T-helper 1 cell treated with Interleukin-12 subunit alpha and Interleukin-12 subunit beta and Interleukin-4 antibody, amounts not matched to agents 30 ng/mL and 1 ng/mL, for 36 hours (primary cell): Measurements from ENCODE around the gene CLPX. TPM values are rescaled to one million over a fixed set of nuclear protein-coding genes. Genes with fewer than 3 reads are reported as not detected.

ENCODE experiments used
- intact Hi-C: fragments of 100-400 bp; cut with micrococcal nuclease; formaldehyde crosslinking; loops from one replicate; pipeline ENCODE4 v1.15.1; 2024
- total RNA-seq: library from RNA; stranded (reverse); gene quantifications from 2 replicates; pipeline ENCODE4 v1.2.3, GENCODE V29; 2022

CLPX gene
- total RNA-seq, 1 donor from 2014 or later = 45.0 TPM

DNA sequence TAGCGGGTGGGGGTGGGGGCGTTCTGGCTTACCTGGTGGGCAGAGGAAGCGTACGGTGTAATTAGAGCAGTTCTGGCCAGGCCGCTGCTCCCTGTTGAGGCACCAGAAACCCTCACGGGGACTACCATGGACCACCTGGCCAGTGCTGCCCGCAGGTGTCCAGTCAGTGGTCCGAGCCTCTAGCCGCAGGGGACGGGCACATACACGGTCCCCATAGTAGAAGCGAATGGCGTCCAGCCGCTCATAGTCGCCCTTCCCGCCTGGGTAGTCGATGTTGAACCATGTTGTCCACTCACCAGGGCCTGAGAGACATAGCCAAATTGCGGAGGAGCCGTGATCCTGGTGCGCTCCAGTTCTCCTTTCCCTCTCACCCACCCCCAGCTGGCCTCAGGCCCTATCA is 21.6 kb upstream of the CLPX start:
- intact Hi-C loops = no loop called here

DNA sequence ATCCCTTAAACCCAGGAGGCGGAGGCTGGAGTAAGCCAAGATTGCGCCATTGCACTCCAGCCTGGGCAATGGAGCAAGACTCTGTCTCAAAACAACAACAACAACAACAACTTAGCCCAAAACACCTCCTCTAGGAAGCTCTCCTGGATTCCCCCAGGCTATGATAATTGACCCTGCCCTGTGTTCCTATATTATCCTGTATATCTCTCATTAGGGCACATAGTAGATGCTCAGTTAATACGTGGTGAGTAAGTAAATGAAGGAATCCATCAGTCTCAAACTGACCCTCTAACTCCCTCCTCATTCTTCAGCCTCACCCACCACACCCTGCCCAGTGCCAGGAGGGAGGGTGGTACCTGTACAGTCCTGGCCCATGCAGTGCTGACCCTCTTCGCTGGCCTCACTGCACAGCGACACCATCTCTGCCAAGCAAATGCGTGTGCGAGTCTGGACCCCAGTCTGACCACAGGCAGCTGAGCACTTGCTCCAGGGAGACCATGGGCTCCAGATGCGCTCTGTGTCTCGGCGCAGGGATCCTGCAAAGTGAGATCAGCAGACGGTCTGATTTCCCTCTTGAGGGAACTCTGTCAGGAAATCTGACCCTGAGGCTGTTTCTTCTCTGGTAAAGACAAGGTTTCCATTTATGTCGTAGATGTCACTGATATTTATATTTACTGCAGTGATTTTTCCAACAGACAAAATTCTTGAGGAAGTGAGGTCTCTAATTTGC is 20.0 kb upstream of the CLPX start:
- intact Hi-C loops = no loop called here

DNA sequence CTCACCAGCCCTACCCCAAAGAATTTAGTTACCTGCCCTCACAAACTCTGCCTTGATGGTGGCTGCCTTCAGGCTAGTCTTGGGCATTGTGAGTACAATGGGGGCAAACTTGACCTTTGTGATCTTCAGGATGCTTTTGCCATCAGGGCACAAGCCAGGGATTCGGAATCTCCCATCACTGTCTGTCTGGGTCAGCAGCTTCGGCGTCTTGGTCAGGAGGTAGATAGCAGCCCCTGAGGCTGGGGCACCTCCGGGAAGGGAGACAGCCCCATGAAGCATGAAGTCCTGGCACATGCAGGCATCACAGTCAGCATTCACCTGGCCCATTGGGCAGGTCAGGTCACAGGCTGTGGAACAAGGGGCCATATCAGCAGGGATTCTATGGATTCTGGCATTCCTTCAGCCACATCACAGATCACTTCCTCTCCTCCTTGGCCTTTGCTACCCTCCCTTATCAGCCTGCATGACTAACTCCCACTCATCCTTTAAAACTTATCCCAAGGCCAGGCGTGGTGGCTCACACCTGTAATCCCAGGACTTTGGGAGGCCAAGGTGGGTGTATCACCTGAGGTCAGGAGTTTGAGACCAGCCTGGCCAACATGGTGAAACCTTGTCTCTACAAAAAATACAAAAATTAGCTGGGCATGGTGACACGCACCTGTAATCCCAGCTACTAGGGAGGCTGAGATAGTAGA is 19.2 kb upstream of the CLPX start:
- intact Hi-C loops = no loop called here

DNA sequence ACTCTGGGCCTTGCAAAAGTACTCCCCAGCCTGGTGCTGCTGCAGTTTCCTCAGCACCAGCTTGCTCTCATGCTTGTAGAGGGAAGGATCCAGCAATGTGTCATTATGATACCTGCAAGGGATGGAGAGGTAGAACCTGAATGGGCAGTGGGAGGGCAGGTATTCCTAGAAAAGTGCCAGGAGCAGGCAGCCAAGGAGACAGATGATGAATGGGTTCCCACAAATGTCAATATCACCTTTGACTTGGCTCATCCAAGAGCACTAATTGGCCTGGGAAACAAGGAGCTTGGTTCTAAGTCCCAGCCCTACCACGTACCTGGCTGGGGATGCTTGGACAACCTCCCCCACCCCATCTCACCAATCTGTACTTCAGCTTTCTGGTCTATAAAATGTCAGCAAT is 16.8 kb upstream of the CLPX start:
- intact Hi-C loops = no loop called here

DNA sequence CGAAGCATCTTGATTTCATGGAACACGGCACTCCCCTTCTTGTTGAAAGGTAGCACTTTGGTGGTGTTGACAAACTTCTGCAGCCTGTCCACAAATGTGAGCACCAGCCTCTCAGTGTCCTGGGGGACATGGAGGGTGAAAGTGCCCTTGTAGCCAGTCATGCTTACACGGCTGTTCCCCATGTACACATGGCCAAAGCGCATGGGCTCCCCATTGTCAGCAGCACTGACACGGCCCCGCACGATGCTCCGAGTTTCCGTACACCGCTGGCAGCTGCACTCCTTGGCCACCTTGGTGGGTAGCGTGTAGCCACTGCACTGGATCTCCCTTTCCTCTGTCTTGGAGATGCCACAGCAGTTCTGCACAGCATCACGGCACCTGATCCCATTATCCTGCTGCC is 13.4 kb upstream of the CLPX start:
- intact Hi-C loops = no loop called here

DNA sequence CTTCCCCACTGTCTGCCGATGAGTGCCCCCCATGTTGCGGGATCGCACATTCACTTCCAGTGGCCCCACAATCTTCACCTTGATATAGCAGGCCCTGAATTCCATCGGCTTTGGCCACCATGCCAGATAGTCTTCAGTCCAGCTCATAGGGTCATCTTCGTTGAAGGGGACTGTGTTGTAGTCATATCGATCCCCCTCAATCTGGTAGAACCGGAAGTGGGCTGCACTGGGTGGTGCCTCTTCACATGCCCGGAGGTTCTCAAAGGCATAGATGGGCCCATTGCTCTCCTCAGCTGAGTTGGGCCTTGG is 12.1 kb upstream of the CLPX start:
- intact Hi-C loops = no loop called here

DNA sequence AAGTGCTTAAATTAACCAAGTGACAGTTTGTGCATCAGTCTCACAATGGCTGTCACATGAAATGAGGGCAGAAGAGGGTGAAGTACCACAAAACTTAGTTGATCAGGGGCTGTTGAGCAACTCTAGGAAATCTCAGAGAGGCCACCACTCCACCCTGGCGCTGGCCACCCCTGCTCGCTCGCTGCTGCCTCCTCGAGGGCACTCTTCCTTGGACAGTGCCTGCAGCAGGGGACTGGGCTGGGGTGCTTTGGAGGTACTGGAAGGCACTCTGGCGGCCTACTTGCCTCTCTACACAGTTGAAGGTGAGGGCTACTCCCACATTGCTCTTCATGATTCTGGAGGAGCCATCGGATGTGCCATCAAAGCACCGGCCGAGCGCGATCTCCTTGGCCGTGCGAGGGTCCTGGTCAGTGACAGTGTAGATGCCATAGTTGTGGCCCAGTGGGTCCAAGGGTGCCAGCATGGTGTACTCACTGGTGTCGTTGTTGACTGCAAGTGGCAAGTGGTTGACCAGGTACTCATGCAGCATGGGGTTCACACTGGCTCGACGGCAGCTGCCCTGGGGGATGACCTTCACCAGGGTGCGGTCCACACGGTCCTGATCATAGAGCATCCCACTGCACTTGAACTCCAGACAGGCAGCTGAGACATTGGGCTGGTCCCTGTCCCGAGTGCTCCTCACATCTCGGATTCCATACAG is 11.6 kb upstream of the CLPX start:
- intact Hi-C loops = no loop called here

DNA sequence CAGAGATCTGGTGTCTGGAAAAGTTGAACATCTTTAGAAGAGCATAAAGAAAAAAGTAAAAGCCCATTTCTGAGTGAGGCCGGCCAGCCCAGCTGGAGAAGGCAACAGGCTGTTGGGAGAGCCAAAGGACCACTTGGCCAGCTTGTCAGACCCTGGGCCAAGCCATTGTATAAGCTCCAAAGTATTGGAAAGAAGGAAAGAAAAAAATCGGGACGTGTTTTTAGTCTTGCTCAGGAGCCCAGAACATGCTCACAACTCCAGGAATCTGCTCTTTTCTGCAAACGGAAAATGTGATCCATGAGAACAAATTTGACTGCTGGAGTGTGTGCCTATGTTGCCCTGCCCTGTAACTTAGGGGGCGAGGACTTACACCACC is 10.4 kb upstream of the CLPX start:
- intact Hi-C loops = no loop called here

DNA sequence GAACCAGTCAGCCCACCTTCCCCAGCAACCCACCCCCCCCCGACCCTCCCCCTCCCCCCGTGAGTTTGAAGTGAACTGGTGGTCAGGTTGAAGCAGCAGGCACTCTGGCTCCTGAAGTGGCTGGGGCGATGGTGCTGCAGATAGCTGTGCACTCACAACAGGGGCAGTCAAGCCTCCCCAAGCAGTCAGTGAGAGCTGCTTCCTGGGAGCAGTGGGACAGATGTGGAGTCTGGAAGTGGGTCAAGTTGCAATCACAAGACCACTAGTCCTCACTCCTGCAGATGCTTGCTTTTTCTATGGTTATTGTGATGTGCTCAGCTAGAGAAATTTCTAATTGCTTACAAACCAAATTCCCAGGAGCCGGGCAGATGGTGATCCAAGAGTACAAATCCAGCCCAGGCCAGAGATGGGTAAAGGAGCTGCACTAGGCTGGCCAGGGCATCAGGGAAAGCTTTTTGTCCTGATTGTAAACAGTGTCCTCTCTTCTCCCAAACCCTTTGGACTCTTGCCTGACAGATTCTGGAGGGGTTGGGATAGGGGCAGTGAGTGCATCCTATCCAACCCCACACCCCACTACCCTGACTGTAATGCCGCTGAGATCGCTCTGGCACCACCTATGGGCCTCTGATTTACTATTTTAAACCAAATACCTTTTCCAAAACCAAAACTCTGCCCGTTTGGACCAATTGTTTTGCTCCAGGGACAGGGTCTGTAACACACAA is 9.8 kb upstream of the CLPX start:
- intact Hi-C loops = no loop called here

DNA sequence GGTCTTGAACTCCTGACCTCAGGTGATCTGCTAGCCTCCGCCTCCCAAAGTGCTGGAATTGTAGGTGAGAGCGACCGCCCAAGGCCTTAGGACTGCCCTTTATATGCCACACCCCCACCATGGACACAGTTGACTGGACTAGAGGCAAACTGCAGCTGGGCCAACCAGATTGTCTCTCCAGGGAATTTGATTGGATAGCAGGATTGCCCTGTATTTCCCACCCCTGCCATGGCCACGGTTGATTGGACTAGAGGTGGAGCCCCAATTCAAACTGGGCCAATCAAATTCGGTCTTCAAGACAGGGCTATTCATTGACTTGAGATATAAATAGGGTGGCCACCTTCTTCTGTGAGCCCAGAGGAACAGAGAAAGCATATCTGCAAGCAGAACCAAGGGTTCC is 6.9 kb upstream of the CLPX start:
- intact Hi-C loops = no loop called here

DNA sequence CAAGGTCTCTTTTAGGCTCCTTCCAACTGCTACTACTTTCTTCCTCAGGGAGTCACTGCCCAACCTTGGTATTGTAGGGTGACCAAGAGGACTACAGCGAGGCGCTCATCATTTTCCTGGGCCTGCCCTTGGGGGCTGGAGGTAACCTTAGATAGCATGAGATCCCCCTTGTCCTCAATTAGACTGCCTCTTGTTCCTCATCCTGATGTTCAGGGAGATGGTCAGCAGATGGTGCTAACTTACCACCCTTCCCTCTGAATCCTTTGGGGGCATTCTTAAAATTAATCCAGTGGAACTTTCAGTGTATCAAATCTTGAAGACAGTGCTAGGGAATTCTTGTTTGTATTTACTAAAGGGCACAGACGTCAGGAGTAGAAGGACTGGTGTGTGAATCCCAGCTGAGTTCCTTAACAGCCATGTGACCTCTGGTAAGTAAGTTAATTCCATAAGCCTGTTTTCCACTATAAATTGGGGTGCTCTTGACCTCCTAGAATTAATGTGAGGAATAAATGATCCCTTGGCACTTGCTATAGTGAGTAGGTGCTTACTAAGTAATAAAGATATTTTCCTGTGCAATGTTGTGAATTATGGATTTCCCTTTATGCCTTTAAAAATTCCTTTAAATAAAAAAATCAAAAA is 4.1 kb upstream of the CLPX start:
- intact Hi-C loops = loop anchor here (1.0 to 10.0 kb wide), 3 partner anchors 115 to 804 kb away; partner anchors contain the start of genes PCLAF, RNU5B-1 and TRIP4

DNA sequence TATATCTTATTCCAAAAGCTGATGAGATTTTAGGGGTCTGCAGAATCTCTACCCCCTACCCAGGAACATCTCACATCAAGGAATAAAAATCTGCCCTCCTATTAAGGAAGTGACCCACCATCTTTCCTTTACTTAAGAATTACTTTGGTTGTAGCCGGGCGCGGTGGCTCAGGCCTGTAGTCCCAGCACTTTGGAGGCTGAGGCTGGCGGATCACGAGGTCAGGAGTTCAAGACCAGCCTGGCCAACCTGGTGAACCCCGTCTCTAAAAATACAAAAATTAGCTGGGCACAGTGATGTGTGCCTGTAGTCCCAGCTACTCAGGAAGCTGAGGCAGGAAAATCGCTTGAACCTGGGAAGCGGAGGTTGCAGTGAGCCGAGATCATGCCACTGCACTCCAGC is 3.3 kb upstream of the CLPX start:
- intact Hi-C loops = loop anchor here (10.0 kb wide), 1 partner anchor 804 kb away; the partner anchor contains the start of genes PCLAF and TRIP4

DNA sequence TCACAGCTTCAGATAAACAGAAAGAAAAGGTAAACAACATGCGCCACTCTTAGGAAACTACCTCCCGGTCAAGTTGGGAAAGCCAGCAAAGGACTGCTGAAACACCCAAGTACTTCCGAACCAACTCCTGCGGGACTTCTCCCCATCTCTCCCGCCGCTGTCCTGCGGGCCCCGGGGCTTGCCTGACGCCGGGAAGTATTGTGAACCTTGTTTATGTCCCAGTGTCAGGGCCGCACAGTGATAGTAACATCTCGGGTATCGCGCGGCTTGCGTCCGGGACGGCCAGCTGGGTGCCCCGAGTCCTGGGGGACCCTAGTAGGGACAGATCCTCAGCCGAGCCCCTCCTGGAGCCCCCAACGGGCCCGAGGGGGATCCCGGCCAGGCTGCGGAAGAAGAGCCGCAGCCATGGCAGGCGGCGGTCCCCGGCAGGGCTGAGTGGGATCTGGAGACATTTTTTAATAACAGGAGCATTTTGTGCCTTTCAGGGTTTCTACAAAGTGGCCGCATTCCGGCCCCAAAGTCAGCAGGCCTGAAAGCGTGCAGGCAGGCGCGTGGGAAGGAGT is 756 bp downstream of the CLPX start:
- intact Hi-C loops = loop anchor here (2.0 to 10.0 kb wide), 3 partner anchors 156 to 1090 kb away; partner anchors contain the start of genes MTFMT, PCLAF, SNX1 and TRIP4

DNA sequence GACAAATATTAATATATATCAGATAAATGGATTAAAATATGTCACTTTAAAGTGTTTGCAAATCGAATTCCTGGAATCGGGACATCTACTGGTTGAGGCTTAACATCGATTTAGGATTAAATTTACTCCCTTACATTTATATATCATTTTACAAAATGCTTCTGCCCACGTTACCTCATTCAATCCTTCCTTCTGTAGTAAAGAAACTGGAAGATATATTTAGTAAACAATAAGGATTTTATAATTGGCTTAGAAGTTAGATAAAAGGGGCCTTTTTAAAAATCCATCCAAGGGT is 1.3 kb downstream of the CLPX start:
- intact Hi-C loops = loop anchor here (2.0 to 10.0 kb wide), 3 partner anchors 155 to 1089 kb away; partner anchors contain the start of genes MTFMT, PCLAF, SNX1 and TRIP4

DNA sequence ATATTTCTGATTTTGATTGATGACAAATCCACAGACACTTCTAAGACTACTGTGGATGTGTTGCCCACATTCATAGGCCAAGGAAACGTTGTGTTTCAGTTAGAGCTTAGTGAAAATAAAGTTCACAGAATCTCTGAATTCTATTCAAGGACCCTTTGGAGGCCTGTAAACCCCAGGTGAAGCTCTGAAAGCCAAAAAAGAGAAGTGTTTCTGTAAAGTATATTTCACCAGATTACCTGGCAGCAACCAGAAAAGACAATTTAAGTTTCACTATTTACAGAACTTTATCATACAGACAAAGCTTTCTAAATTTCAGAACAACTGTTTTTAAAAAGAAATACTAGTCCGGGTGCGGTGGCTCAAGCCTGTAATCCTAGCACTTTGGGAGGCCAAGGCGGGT is 2.6 kb downstream of the CLPX start:
- intact Hi-C loops = loop anchor here (10.0 kb wide), 1 partner anchor 798 kb away; the partner anchor contains the start of genes PCLAF and TRIP4

DNA sequence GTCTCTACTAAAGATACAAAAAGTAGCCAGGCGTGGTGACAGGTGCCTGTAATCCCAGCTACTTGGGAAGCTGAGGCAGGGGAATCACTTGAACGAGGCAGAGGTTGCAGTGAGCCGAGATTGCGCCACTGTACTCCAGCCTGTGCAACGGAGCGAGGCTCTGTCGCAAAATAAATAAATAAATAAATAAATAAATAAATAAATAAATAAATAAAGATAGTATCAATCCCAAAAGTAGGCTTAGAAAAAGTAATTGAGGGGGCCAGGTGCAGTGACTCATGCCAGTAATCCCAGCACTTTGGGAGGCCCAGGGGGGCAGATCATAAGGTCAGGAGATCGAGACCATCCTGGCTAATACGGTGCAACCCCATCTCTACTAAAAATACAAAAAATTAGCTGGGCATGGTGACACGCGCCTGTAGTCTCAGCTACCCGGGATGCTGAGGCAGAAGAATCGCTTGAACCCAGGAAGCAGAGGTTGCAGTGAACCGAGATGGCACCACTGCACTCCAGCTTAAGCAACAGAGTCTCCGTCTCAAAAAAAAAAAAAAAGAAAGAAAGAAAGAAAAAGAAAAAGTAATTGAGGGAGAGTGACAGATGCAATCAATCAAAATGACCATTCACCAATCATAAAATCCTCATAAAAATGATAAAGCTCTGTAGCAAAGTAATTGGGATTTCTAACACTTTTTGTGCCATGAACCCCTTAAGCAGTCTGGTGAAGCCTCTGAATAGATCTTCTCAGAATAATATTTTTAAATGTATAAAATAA is 3.4 kb downstream of the CLPX start:
- intact Hi-C loops = loop anchor here (10.0 kb wide), 1 partner anchor 797 kb away; the partner anchor contains the start of genes PCLAF and TRIP4

DNA sequence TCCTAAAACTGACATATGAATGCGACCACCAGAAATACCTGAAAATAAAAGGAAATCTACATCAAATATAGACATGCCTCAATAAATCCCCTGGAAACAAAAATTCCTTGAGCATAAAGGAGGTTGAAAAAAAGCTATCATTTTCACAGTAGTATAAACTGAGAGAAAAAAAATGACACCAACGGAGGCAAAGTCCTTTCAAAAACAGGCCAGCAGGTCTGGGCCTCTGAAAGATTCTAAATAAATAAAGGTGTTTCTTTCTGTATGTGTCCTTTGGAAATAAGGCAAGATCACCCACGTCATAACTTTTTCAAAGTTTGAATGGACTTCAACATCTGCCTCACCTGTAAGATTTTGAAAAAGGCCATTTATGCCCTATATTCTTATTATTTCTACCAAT is 5.0 kb downstream of the CLPX start:
- intact Hi-C loops = loop anchor here (10.0 kb wide), 1 partner anchor 795 kb away; the partner anchor contains the start of genes PCLAF and TRIP4

DNA sequence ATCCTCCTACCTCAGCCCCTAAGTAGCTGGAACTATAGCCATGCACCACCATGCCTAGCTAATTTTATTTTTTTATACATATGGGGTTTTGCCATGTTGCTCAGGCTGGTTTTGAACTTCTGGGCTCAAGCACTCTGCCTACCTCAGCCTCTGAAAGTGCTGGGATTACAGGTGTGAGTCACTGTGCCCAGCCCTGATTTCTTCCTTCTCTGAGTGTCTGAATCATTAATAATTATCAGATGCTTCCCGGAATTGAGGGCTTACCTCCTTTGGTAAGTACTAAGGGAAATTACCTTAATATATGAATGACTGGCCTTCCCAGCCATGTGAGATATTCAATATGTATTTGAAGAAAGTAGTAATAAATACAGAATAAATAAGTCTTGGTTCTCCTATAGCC is 7.2 kb downstream of the CLPX start:
- intact Hi-C loops = no loop called here

DNA sequence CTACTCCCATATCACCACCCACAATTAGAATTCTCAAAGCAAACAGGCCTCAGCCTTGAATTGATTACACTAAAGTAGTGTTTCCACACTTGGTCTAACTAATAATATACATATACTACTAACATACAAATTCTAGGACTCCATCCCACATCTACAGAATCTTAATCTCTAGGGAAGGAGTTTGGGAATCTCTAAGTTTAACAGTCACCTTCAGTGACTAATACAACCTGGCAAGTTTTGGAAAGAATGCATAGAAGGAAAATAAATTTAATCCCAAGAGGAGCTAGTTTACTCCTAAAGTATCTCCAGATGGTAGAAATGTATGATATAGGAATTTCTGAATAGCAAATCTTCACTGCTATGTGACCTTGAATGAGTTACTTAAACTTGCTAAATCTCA is 9.1 kb downstream of the CLPX start:
- intact Hi-C loops = no loop called here

DNA sequence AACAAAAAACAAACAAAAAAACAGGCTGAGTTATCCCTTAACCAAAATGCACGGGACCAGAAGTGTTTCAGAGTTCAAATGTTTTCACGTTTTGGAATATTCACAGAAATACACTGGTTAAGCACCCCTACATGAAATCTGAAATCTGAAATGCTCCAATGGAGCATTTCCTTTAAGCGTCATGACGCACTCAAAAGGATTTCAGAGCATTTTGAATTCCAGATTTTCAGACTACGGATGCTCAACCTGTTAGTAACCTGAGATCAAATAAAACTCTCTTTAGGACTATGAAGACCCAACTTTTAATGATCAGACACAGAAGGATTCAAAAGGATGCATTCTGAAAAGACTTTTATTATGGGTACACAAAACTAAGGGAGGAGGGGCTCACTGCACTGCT is 9.6 kb downstream of the CLPX start:
- intact Hi-C loops = no loop called here
